Measurements from ENCODE around the gene RNASEH2B.

GRCh38 chr13:50993371-50993770 lies 83.8 kb downstream of the RNASEH2B start:
- TF ChIP-seq, protein P1, sequence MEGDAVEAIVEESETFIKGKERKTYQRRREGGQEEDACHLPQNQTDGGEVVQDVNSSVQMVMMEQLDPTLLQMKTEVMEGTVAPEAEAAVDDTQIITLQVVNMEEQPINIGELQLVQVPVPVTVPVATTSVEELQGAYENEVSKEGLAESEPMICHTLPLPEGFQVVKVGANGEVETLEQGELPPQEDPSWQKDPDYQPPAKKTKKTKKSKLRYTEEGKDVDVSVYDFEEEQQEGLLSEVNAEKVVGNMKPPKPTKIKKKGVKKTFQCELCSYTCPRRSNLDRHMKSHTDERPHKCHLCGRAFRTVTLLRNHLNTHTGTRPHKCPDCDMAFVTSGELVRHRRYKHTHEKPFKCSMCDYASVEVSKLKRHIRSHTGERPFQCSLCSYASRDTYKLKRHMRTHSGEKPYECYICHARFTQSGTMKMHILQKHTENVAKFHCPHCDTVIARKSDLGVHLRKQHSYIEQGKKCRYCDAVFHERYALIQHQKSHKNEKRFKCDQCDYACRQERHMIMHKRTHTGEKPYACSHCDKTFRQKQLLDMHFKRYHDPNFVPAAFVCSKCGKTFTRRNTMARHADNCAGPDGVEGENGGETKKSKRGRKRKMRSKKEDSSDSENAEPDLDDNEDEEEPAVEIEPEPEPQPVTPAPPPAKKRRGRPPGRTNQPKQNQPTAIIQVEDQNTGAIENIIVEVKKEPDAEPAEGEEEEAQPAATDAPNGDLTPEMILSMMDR (IDR thresholded peaks at IDR 0.05; ENCODE audit: insufficient read depth, low read length, poor library complexity, severe bottlenecking), result no peak
- TF ChIP-seq EZH2phosphoT487 (conservative IDR thresholded peaks at IDR 0.05; ENCODE audit: low read length), result no peak

Measured in SU-DHL-6 (cell line).